Esophagus squamous epithelium (tissue), 5 donors: ENCODE measurements around the gene IL1R2. TPM values are rescaled to one million over a fixed set of nuclear protein-coding genes. Genes with fewer than 3 reads are reported as not detected.

ENCODE experiments used
- DNase-seq: peaks from one replicate; lab custom pipeline; 2025; lab: John Stamatoyannopoulos, UW
- H3K27ac ChIP-seq, 4 donors: fragments of 200-600 bp; sonication (generic); one replicate each; pipeline ENCODE4 v1.5.1; 2016 to 2019; ENCODE audit warnings: mild to moderate bottlenecking in 1 of 4
- H3K27me3 ChIP-seq, 4 donors: fragments of 200-600 bp; sonication (generic); 1 replicate in 3 of 4; 2 replicates in 1 of 4; pipeline versions ENCODE4 v1.5.1 to v1.6.0; 2017 to 2021; ENCODE audit warnings: antibody characterized with exemption in 1 of 4
- H3K36me3 ChIP-seq, 3 donors: fragments of 200-600 bp; sonication (generic); one replicate each; pipeline ENCODE4 v1.5.1; 2016 to 2019
- H3K4me1 ChIP-seq, 3 donors: fragments of 200-600 bp; sonication (generic); one replicate each; pipeline ENCODE4 v1.5.1; 2017 to 2019
- H3K4me3 ChIP-seq, 4 donors: fragments of 200-600 bp; sonication (generic); 1 replicate in 3 of 4; 2 replicates in 1 of 4; pipeline ENCODE4 v1.5.1; 2016 to 2019; ENCODE audit warnings: mild to moderate bottlenecking in 2 of 4, moderate library complexity in 1 of 4
- H3K9me3 ChIP-seq, 3 donors: fragments of 200-600 bp; sonication (generic); one replicate each; pipeline ENCODE4 v1.5.1; 2016 to 2019
- POLR2A ChIP-seq, 4 donors: fragments of 450-650 bp; IDR thresholded peaks; one replicate each; pipeline ENCODE4 v1.6.1; 2017; ENCODE audit warnings: antibody characterized with exemption in 4 of 4, mild to moderate bottlenecking in 4 of 4, moderate library complexity in 3 of 4
- WGBS, 2 donors: methylation state at CpG; one replicate each; pipeline ENCODE4 v1.1.5; 2018; 5-methylcytosine and 5-hydroxymethylcytosine counted together
- intact Hi-C: fragments of 100-400 bp; cut with DNase I; formaldehyde crosslinking; loops from one replicate; pipeline ENCODE4 v1.15.0; 2022
- total RNA-seq, 4 donors: library from RNA; depleted of rRNA; stranded (reverse); fragments of >200 nt; gene quantifications; one replicate each; pipeline ENCODE4 v1.1.0, GENCODE V29; 2016
- TF ChIP-seq, protein P1 (sequence below), 6 experiments: fragments of 450-650 bp in 4 of 6; fragments of 200-600 bp in 2 of 6; sonication (generic) in 2 of 6; IDR thresholded peaks; one replicate each; pipeline ENCODE4 v1.5.1; 2016 to 2019; ENCODE audit warnings: antibody characterized with exemption in 6 of 6, mild to moderate bottlenecking in 4 of 6, moderate library complexity in 4 of 6
- donor health status: DM: yes; HTN: yes; CAD: no.

Gene IL1R2
- total RNA-seq, 4 donors from 2014 or later = 24.1 to 182 (median 78.0) TPM

DNA sequence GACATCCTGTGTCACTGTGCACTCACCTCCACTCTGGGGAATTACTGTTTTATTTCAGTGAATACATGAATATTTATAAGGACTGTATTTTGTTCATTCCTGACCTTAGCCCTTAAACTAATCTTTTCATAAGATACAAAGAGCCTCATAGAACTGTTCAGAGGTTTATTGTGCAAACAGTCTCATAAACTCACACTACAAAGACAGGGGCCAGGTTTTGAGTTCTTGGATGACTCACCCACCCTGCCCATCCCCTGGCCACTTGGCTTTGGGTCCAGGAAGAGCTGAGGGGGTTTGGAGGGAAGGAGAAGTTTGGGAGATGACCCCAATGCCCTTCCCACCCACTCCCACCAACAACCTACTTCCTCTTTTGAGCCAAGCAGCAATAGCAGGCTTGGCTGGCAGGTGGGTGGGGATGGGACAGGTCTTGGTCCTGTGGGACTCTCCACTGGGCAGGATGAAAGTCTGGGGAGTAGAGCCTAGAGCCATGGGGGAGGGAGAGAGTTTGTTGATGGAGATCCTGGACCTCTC, 43.1 kb upstream of the IL1R2 start:
- TF ChIP-seq, protein P1, sequence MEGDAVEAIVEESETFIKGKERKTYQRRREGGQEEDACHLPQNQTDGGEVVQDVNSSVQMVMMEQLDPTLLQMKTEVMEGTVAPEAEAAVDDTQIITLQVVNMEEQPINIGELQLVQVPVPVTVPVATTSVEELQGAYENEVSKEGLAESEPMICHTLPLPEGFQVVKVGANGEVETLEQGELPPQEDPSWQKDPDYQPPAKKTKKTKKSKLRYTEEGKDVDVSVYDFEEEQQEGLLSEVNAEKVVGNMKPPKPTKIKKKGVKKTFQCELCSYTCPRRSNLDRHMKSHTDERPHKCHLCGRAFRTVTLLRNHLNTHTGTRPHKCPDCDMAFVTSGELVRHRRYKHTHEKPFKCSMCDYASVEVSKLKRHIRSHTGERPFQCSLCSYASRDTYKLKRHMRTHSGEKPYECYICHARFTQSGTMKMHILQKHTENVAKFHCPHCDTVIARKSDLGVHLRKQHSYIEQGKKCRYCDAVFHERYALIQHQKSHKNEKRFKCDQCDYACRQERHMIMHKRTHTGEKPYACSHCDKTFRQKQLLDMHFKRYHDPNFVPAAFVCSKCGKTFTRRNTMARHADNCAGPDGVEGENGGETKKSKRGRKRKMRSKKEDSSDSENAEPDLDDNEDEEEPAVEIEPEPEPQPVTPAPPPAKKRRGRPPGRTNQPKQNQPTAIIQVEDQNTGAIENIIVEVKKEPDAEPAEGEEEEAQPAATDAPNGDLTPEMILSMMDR (IDR thresholded peaks at IDR 0.05) = no peak
- no peak for TF ChIP-seq POLR2A (IDR thresholded peaks at IDR 0.05)
- no peak for DNase-seq
- no peaks in the 10 kb centered on the region for H3K36me3 ChIP-seq
- H3K4me1 ChIP-seq = peaks cover 0 to 7% (median 3%) of the 10 kb centered on the region in 3 donors
- no peak overlapping the region for H3K27ac ChIP-seq
- no peaks in the 10 kb centered on the region for H3K27me3 ChIP-seq
- intact Hi-C loops = no loop called here
- H3K4me3 ChIP-seq = no peak overlapping the region
- H3K9me3 ChIP-seq = no peaks in the 10 kb centered on the region

DNA sequence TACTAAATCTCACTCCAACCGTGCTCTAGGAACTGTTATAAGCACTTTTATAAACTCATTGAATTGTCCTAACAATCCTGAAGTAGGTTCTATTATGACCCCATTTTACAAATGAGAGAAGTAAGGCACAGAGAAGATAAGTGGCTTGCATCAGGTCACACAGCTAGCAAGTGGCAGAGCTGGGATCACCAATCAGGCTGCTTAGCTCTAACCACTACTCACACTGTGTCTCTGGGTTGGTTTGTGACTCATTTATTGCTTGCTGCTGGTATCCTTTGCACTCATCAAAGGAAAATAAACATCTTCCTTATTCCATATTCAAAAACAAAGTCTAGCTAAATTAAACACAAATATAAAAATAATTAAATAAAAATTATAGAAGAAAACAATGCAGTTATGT, 42.5 kb upstream of the IL1R2 start:
- H3K36me3 ChIP-seq = no peaks in the 10 kb centered on the region
- 86% methylated on average over 1 of the region's 1 CpG; no CpG with 5 or more reads in 1 of the 2 donors for WGBS, 2 donors

DNA sequence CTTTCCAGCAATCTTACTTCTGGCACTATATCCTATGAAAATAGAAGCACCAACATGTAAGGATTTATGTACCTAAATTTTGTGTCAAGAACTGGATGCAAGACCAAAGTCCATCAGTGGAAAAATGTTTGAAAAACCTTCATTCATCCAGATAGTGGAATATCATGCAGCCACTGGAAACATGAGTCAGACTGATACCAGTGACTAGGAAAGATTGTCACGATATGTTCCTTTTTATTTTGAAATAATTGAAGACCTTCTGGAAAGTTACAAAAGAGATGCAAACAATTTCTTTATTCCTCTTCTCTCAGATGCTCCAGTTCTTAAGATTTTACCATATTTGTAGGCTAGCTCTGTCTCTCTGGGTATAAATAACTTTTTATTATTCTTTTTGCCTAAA, 40.5 kb upstream of the IL1R2 start:
- Histone ChIP-seq H3K27me3 (no peaks in the 10 kb centered on the region), H3K27ac (no peak overlapping the region), H3K4me3 (no peak overlapping the region), H3K4me1 (peaks cover 0 to 8% (median 4%) of the 10 kb centered on the region in 3 donors), H3K9me3 (no peaks in the 10 kb centered on the region), H3K36me3 (no peaks in the 10 kb centered on the region)
- TF ChIP-seq, protein P1 (IDR thresholded peaks at IDR 0.05) = no peak
- TF ChIP-seq POLR2A (IDR thresholded peaks at IDR 0.05) = no peak
- DNase-seq = no peak
- intact Hi-C loops = no loop called here
- WGBS, 2 donors = 38 to 44% methylated on average over 1 of the region's 1 CpG

More for the DNA sequence above, 42.5 kb upstream of the IL1R2 start:
- intact Hi-C loops = no loop called here
- Histone ChIP-seq H3K27me3 (no peaks in the 10 kb centered on the region), H3K4me1 (peaks cover 0 to 7% (median 3%) of the 10 kb centered on the region in 3 donors), H3K9me3 (no peaks in the 10 kb centered on the region), H3K4me3 (no peak overlapping the region), H3K27ac (no peak overlapping the region)
- TF ChIP-seq, protein P1 (IDR thresholded peaks at IDR 0.05) = no peak
- no peak for TF ChIP-seq POLR2A (IDR thresholded peaks at IDR 0.05)
- DNase-seq = no peak

DNA sequence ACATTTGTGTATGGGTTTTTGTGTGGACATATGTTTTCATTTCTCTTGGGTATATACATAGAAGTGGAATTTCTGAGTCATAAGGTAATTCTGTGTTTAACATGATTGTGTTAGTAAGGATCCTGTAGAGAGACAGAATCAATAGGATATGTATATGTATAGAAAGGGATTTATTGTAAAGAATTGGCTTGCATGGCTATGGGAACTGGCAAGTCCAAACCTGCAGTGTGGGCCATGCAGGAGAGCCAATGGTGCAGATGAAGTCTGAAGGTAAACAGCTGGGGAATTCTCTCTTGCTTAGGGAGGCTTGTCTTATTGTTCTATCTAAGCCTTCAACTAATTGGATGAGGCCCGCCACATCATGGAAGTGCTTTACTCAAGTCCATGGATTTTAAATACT, 39.2 kb upstream of the IL1R2 start:
- H3K27ac ChIP-seq = no peak overlapping the region
- intact Hi-C loops = no loop called here
- H3K4me3 ChIP-seq = no peak overlapping the region
- H3K36me3 ChIP-seq = no peaks in the 10 kb centered on the region
- peaks cover 3 to 14% (median 5%) of the 10 kb centered on the region in 3 donors for H3K4me1 ChIP-seq
- TF ChIP-seq, protein P1 (IDR thresholded peaks at IDR 0.05) = no peak
- TF ChIP-seq POLR2A (IDR thresholded peaks at IDR 0.05) = no peak
- no peaks in the 10 kb centered on the region for H3K27me3 ChIP-seq
- no peak for DNase-seq
- 52 to 64% methylated on average over 1 of the region's 1 CpG for WGBS, 2 donors
- no peaks in the 10 kb centered on the region for H3K9me3 ChIP-seq

DNA sequence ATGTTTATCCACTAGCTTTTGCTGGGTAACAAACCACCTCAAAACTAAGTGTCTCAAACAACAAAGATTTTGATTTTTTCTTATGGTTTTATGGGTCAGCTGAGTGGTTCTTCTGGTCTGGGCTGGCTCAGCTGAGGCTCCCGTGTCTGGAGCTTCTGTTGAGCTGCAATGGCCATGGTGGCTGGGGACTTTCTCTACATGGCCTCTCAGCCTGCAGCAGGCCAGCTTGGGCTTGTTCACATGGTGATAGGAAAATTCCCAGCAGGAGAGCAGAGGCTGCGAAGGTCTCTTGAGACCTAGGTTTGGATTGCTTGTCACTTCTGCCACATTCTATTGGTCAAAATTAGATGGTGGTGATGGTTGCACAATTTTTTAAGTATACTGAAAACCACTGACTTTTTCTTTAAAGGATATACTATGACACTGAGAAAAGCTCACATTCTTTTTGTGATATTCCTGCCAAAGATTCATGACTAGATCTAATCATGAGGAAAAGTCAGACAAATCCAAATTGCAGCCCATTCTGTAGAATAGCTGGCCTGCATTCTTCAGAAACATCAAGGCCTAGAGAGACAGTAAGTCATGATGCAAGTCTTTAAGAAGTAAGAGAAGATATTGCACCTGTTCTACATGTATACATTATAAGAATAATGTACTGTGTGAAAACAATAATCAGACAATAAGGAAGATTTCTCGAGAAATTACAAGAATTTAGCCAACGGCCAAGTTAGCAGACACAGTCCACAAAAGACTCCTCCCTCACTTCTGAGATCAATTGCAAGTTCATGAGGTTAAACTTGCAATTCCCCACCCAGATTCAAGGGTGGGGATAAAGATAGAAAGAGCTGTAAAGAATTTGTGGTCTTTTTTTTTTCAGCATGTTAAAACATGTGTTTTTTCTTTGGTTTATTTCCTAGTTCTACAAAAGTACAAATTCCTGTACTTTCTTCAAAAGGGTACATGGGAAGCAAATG, 35.0 kb upstream of the IL1R2 start:
- H3K27me3 ChIP-seq = no peaks in the 10 kb centered on the region
- WGBS, 2 donors = 37 to 53% methylated on average over 4 of the region's 4 CpGs
- TF ChIP-seq, protein P1 (IDR thresholded peaks at IDR 0.05) = no peak
- no peak for TF ChIP-seq POLR2A (IDR thresholded peaks at IDR 0.05)
- peaks cover 18 to 53% (median 24%) of the 10 kb centered on the region in 3 donors for H3K4me1 ChIP-seq
- no peak overlapping the region for H3K4me3 ChIP-seq
- DNase-seq = no peak
- H3K27ac ChIP-seq = peak overlapping the region; percentile 19 to 80 (median 60)
- no peaks in the 10 kb centered on the region for H3K9me3 ChIP-seq
- no peaks in the 10 kb centered on the region for H3K36me3 ChIP-seq
- intact Hi-C loops = no loop called here
